KOPT-K1 (cell line): ENCODE measurements around the gene SND1.

Experiments
- H3K27ac ChIP-seq: fragments of 200-600 bp; sonication (generic); 2 replicates; pipeline ENCODE4 v1.5.1; 2016; ENCODE audit warnings: antibody characterized with exemption, mild to moderate bottlenecking, low read depth, low read length; ENCODE audit not compliant: poor library complexity, severe bottlenecking
- H3K36me3 ChIP-seq: fragments of 200-600 bp; sonication (generic); 2 replicates; pipeline ENCODE4 v1.5.1; 2017; ENCODE audit warnings: antibody characterized with exemption, mild to moderate bottlenecking, low read length, moderate library complexity; ENCODE audit not compliant: insufficient read depth
- H3K9me3 ChIP-seq: fragments of 200-600 bp; sonication (generic); 2 replicates; pipeline ENCODE4 v1.5.1; 2017; ENCODE audit warnings: antibody characterized with exemption, low read length, mild to moderate bottlenecking; ENCODE audit not compliant: insufficient read depth, poor library complexity, severe bottlenecking

SND1 gene

DNA sequence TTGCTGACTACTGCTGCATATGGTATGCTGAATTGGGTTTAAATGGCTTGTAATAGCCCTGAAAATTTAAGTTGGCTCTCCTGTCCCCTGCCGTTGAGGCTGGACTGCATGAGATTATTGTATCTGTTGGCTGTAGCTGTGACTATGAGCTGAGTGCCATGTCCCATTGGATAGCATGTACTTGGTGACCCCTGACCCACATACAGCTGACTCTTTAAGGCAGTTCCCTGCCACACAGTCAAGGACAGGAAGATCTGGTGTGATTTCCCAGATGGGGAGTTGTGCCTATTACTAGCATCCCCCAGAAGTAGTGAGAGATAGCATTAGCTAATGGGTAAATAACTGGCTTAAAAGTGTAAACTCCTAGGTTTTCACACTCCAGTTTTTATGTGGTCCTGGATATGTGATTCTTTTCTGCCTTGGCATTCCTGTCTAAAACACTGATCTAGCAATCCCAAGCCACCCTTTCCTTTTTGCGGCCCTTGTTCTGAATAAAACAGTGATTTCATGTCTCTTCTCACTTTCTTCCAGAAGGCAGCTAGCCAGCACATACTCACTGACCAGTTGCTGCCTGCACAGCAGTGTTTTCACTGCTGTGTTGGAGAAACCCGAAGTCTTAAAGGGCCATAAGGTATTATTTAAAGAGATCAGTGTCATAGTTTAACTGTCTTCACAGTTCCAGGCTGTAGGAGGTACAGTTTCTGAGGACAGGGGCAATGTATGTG, 343.3 kb downstream of the SND1 start:
- H3K27ac ChIP-seq = no peak overlapping the region
- peaks cover 84% of the 10 kb centered on the region for H3K36me3 ChIP-seq

DNA sequence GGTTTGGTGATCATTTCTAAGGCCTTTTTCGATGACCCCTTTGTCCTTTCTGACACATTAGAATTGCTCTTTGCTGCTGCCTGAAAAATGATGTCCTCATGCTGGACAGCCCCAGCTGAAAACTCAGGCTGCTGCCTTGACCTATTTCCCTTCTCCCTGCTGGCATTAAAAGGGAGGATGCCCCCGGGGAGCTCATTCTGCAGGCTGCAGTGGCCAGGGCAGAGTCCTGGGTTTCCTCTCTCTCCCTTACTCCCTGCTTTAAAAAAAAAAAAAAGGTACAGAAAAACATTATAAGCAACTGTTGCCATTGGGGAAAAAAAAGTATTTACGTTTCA, 343.9 kb downstream of the SND1 start:
- Histone ChIP-seq H3K9me3 (no peaks in the 10 kb centered on the region), H3K36me3 (peaks cover 84% of the 10 kb centered on the region), H3K27ac (no peak overlapping the region)

More for the DNA sequence above, 343.3 kb downstream of the SND1 start:
- no peaks in the 10 kb centered on the region for H3K9me3 ChIP-seq

GRCh38 chr7:127996253-127997071, 344.5 kb downstream of the SND1 start:
- Histone ChIP-seq H3K27ac (no peak overlapping the region), H3K36me3 (peaks cover 83% of the 10 kb centered on the region), H3K9me3 (no peaks in the 10 kb centered on the region)

DNA sequence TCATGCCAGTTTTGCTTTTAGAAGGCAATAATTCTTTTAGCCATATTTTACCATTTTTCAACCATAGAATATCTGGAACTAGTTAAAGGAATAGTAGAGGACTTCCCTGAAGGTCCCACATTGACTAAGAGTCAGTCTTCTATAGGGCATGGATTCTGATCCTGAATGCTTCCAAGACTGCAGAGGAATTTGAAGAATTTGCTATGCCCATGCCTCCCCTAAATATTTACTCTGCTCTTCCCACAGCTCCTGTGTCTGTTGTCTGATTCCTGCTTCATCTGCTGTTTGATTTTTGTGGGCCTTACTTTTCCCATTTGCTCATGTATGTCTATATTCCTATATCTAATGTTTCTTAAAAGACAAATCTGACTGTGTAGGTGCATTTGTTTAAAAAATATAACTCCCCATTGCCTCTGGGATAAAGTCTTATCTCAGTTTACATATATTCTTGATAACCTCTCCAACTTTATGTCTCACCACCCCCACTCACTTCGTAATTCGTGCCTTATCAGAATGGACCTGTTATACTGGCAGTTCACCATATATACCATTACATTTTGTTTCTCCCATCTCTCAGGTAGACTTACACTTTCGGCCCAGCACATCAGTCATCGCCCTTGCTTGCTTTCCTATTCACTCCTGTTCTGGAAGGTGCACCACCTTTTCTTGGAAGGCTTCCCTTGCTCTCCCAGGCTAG, 345.4 kb downstream of the SND1 start:
- Histone ChIP-seq H3K9me3 (no peaks in the 10 kb centered on the region), H3K27ac (no peak overlapping the region), H3K36me3 (peaks cover 76% of the 10 kb centered on the region)

GRCh38 chr7:127998671-127999070, 346.7 kb downstream of the SND1 start:
- H3K9me3 ChIP-seq = no peaks in the 10 kb centered on the region
- peaks cover 68% of the 10 kb centered on the region for H3K36me3 ChIP-seq
- H3K27ac ChIP-seq = no peak overlapping the region

- peaks cover 61% of the 10 kb centered on the region; the same call in 1 of the 2 replicates for H3K36me3 ChIP-seq
- no peaks in the 10 kb centered on the region for H3K9me3 ChIP-seq
- no peak overlapping the region for H3K27ac ChIP-seq
Measured at GRCh38 chr7:128000048-128000447, 348.1 kb downstream of the SND1 start.

- Histone ChIP-seq H3K36me3 (peaks cover 57% of the 10 kb centered on the region; the same call in 1 of the 2 replicates), H3K27ac (no peak overlapping the region), H3K9me3 (no peaks in the 10 kb centered on the region)
Measured at GRCh38 chr7:128000854-128001265, 348.9 kb downstream of the SND1 start.

DNA sequence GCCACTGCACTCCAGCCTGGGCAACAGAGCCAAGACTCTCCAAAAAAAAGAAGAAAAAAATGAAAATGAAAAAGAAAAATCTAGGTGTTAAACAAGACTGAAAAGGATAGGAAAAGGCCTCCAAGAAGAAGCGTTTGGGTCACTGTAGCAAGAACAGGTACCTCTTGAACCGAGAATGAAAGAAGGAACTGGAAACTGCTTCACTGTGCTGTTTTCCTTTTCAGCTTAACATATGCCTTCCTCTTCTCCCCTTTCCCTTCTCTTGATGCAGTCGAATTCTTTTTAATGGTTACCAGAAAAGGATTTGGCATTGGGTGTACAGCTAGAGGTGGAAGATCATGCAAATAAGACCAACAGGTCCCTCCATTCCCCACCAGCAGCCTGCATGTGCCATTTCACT, 351.2 kb downstream of the SND1 start:
- no peaks in the 10 kb centered on the region for H3K9me3 ChIP-seq
- no peak overlapping the region for H3K27ac ChIP-seq
- peaks cover 43% of the 10 kb centered on the region; the same call in 1 of the 2 replicates for H3K36me3 ChIP-seq

GRCh38 chr7:128003787-128004186, 351.8 kb downstream of the SND1 start:
- peaks cover 37% of the 10 kb centered on the region; the same call in 1 of the 2 replicates for H3K36me3 ChIP-seq
- no peak overlapping the region for H3K27ac ChIP-seq
- H3K9me3 ChIP-seq = no peaks in the 10 kb centered on the region

- H3K27ac ChIP-seq = no peak overlapping the region
- peaks cover 35% of the 10 kb centered on the region; the same call in 1 of the 2 replicates for H3K36me3 ChIP-seq
- no peaks in the 10 kb centered on the region for H3K9me3 ChIP-seq
Measured at GRCh38 chr7:128004623-128005022, 352.6 kb downstream of the SND1 start.

- H3K9me3 ChIP-seq = no peaks in the 10 kb centered on the region
- peaks cover 39% of the 10 kb centered on the region; the same call in 1 of the 2 replicates for H3K36me3 ChIP-seq
- H3K27ac ChIP-seq = no peak overlapping the region
Measured at GRCh38 chr7:128005117-128005516, 353.1 kb downstream of the SND1 start.

GRCh38 chr7:128005759-128006159, 353.8 kb downstream of the SND1 start:
- Histone ChIP-seq H3K9me3 (no peaks in the 10 kb centered on the region), H3K36me3 (peaks cover 32% of the 10 kb centered on the region; the same call in 1 of the 2 replicates)

DNA sequence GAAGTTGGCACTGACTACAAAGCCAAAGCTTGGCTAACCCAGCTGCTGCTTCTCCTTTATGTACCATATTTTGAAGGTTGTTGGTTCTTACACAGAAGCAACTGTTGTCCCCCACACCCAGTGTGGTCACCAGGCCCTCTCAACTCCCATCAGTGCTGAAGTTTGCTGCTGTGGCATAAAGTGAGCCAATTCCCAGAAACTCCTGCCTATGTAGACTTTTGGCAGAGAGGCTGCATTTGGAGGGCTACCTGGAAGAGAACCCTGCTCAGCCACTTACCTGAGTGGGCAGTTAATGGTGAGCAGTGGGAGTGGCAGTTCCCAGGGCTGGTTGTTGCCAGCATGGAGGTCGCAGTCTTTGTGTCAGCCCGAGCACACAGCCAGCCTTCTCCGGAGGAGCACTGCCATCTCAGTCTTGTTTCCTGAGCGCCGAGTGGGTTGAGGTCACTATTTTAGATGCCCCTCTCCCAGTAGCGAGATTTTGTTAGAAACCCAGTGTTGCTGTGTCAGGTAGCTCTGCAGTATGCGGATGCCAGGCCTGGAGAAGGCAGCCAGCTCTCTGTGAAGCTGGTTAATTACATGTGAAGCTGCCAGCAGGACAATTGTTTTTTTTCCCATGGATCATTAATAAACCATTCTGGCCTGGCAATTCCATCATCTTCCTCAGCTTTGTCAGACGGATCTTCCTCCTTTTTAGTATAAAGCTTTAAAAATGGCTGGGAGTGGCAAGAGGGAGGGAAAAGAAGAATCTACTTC, 354.7 kb downstream of the SND1 start:
- Histone ChIP-seq H3K36me3 (peaks cover 26% of the 10 kb centered on the region; the same call in 1 of the 2 replicates), H3K27ac (no peak overlapping the region), H3K9me3 (no peaks in the 10 kb centered on the region)

More at GRCh38 chr7:128005759-128006159, 353.8 kb downstream of the SND1 start:
- no peak overlapping the region for H3K27ac ChIP-seq

DNA sequence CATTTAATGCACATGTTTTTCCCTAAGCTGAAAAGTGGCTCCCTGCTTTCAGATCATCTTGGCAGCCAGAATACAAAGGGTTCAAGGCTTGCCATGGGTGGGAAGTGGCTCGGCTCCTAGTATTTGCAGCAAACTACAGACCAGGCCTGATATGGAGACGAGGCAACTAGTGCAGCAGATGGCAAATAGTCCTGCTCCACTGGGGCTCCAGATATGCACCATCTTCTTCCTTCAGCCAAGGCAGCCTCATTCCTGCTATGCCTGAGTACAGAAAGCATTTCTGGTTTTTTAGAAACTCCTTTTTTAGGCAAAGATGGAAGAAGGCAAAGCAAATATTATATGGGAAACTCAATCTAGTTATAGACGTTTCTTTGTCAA, 355.3 kb downstream of the SND1 start:
- no peak overlapping the region for H3K27ac ChIP-seq
- H3K36me3 ChIP-seq = peaks cover 28% of the 10 kb centered on the region; the same call in 1 of the 2 replicates
- H3K9me3 ChIP-seq = no peaks in the 10 kb centered on the region
